22Rv1 (cell line): ENCODE data around the gene ATG2B.

Source experiments
- H3K27ac ChIP-seq: fragments of 450-650 bp; 2 replicates; pipeline ENCODE4 v1.5.1; 2017
- ZFX ChIP-seq: fragments of 450-650 bp; IDR thresholded peaks from 2 replicates; pipeline ENCODE4 v1.6.1; 2017; ENCODE audit warnings: antibody characterized with exemption, borderline replicate concordance
- TF ChIP-seq, protein P1 (sequence below): fragments of 450-650 bp; IDR thresholded peaks from 2 replicates; pipeline ENCODE4 v1.5.1; 2017; ENCODE audit warnings: mild to moderate bottlenecking

ATG2B gene

DNA sequence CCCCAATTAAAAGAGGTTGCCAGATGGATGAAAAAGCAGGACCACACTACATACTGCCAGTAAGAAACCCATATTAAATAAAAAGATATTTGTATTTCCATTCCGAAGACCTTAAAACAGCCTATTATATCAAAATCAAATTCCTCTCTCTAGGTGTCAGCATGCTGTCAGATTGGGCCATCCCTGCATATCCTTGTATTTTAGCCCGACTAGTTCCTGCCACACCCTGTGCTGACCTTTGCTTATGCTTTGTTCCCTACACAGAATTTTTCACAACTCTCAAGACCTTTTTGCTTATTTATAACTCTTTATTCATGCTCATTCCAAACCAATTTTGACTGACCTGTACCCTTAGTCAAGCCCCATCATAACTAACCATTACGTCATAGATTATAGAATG is 13.0 kb upstream of the ATG2B start:
- TF ChIP-seq, protein P1, sequence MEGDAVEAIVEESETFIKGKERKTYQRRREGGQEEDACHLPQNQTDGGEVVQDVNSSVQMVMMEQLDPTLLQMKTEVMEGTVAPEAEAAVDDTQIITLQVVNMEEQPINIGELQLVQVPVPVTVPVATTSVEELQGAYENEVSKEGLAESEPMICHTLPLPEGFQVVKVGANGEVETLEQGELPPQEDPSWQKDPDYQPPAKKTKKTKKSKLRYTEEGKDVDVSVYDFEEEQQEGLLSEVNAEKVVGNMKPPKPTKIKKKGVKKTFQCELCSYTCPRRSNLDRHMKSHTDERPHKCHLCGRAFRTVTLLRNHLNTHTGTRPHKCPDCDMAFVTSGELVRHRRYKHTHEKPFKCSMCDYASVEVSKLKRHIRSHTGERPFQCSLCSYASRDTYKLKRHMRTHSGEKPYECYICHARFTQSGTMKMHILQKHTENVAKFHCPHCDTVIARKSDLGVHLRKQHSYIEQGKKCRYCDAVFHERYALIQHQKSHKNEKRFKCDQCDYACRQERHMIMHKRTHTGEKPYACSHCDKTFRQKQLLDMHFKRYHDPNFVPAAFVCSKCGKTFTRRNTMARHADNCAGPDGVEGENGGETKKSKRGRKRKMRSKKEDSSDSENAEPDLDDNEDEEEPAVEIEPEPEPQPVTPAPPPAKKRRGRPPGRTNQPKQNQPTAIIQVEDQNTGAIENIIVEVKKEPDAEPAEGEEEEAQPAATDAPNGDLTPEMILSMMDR, result no peak
- TF ChIP-seq ZFX, result no peak
- H3K27ac ChIP-seq, result no peak overlapping the region

DNA sequence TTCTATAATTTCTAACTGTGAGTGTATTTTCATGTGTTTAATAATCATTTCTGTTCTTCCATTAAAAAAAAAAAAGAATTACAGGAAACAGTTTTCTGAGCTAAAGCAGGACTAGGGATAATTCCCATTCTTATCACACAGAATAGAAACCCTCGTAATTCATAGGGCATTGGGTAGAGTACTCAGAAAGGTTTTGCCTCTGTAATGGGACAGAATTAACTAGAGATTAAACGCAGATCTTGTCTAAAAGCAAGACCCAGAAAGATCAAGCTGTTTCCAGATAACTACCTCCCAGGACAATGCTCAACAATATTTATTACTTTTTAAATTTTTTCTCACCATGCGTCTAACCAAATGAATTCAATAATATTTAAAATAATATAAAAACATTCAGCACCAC is 10.4 kb upstream of the ATG2B start:
- H3K27ac ChIP-seq, result no peak overlapping the region
- TF ChIP-seq, protein P1, result no peak
- TF ChIP-seq ZFX, result no peak

DNA sequence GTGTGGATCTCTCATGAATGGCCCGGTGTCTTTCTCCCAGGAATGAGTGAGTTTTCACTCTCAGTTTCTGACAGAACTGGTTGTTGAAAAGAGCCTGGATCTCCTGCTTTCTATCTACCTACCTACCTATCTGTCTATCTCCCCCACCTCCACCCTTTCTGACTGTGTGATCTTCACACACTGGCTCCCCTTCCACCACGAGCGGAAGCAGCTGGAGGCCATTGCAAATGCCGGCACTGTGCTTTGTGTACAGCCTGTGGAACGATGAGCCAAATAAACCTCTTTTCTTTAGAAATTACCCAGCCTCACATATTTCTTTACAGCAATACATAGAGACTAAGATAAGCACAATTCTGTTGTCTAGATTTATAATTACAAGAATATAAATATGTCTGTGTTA is 7.4 kb upstream of the ATG2B start:
- no peak for TF ChIP-seq ZFX
- no peak overlapping the region for H3K27ac ChIP-seq

DNA sequence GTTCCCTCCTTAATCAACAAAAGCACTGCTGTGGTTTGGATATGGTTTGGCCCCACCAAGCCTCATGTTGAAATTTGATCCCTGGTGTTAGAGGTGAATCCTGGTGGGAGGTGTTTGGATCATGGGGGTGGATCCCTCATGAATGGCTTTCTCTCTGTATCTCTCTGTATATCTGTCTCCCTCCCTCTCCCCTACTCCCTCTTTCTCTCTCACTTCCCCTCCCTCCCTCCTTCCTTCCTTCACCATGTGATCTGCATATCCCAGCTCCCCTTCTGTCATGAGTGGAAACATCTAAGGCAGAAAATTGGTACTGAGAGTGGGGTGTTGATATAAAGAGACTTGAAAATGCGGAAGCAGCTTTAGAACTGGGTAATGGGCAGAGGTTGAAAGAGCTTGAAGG is 5.4 kb upstream of the ATG2B start:
- no peak for TF ChIP-seq ZFX
- TF ChIP-seq, protein P1, result no peak

DNA sequence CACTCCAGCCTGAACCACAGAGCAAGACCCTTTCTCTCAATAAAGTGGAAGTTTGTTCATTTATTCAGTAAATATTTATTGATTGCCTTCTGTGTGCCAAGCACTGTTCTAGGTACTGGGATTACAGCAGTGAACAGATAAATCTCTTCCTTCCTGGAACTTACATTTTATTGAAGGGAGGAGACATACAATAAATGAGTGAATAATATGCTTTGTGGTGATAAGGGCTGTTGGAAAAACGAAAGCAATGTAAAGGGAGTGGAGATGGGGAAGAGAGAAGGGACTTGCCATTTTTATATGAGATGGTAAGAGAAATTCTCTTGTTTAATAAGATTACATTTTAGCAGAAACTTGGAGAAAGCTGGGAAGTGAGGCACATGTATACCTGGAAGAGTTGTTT is 1.8 kb upstream of the ATG2B start:
- no peak for TF ChIP-seq ZFX
- TF ChIP-seq, protein P1, result no peak
- no peak overlapping the region for H3K27ac ChIP-seq

More for the DNA sequence above, 5.4 kb upstream of the ATG2B start:
- H3K27ac ChIP-seq, result peak overlapping the region; percentile 48

DNA sequence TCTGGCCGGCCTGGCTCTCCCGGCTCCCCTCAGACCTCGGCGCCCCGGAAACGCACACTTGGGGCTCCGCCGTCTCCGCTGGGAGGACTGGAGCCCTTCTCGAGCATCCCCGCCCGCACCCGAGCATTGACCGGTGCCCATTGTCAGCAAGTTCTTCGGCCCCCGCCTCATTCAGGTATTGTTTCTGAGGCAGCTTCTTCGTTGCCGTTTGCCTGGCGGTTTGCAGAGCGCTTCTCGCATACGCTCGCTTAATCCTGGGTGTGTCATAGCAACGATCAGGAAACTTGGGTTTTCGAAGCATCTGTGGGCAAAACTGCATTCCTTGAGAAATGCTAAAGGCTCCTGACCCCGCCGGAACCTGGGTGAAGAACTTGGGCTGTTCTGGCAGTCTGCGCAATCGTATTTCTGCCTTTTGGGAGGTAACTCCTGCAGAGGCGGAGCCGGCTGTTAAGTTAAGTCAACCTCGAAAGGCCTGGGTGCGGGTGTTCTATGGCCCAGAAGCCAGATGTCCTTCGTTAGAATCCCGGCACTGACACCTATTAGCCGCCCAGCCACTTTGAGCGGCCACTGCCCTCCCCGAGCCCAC is 703 bp upstream of the ATG2B start:
- no peak for TF ChIP-seq ZFX
- TF ChIP-seq, protein P1, result no peak

DNA sequence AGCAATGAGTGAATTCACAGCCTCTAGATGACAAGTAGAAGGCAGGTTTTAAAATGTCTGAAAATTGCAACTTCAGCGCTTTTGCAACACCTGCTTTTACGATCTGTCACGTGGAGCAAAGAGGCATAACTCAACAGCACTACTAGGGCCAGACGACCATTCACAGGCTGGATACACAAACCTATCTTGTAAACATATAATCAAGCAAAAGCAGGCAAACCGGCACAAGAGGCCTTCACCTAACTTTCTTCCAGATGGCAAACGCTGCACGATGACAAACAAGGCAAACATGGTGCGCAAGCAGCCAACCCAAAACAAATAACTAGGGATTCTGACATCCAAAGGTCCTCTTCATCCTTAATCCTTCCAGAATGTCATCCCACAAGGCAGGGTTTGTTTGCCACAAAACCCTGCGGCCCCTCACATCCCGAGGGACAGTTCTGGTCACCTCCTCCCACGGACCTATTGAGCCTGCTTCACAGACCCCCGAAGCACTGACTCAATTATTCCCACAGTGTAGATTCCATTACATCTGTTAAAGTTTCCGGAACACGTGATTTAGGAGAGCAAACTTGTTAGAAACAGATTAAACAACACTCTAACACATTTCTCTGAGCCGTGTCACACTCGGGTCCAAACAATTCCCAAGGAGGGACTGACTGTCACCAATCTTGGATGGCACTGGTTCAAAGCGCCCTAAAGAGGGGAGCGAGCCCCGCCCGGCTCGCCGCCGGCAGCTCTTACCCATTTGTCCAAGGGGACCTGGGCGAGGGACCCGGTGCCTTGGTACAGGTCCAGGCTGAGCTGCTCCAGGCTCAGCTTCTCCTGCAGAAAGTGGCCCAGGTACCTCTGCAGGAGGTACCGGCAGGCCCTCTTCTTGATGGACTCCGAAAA is 823 bp downstream of the ATG2B start:
- H3K27ac ChIP-seq, result peak overlapping the region; percentile 79
- TF ChIP-seq ZFX, result no peak
- TF ChIP-seq, protein P1, result no peak

More for the DNA sequence above, 703 bp upstream of the ATG2B start:
- H3K27ac ChIP-seq, result peak overlapping the region; percentile 79
